GM12892 (cell line): Measurements from ENCODE around the gene SCARB1.

ENCODE experiments used
- POLR2A ChIP-seq: IDR thresholded peaks from 2 replicates; pipeline ENCODE4 v1.6.1; 2011; ENCODE audit warnings: low read depth, low read length, control low read depth
- POLR2AphosphoS5 ChIP-seq: IDR thresholded peaks from 2 replicates; pipeline ENCODE4 v1.6.1; 2011; ENCODE audit warnings: low read depth, low read length, control low read depth
- TAF1 ChIP-seq: IDR thresholded peaks from 2 replicates; pipeline ENCODE4 v1.6.1; 2011; ENCODE audit warnings: low read depth, mild to moderate bottlenecking, control low read depth, low read length, borderline replicate concordance

DNA sequence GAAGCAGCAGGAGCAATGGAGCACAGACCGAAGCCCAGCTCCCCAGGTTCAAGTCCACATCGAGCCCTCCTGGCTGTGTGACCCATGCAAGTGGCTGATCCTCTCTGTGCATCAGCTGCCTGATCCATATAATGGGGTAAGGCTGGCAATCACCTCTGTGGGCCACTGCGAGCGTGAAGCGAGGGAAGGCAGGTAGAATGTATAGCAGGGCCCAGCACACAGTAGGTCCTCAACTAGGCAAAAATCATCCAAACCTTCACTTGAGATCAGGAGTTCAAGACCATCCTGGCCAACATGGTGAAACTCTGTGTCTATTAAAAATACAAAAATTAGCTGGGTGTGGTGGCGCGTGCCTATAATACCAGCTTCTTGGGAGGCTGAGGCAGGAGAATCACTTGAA, 102.6 kb downstream of the SCARB1 start:
- no peak for TF ChIP-seq POLR2AphosphoS5
- no peak for TF ChIP-seq TAF1
- no peak for TF ChIP-seq POLR2A
